ENCODE measurements around the gene CAP2.

Gene CAP2

DNA sequence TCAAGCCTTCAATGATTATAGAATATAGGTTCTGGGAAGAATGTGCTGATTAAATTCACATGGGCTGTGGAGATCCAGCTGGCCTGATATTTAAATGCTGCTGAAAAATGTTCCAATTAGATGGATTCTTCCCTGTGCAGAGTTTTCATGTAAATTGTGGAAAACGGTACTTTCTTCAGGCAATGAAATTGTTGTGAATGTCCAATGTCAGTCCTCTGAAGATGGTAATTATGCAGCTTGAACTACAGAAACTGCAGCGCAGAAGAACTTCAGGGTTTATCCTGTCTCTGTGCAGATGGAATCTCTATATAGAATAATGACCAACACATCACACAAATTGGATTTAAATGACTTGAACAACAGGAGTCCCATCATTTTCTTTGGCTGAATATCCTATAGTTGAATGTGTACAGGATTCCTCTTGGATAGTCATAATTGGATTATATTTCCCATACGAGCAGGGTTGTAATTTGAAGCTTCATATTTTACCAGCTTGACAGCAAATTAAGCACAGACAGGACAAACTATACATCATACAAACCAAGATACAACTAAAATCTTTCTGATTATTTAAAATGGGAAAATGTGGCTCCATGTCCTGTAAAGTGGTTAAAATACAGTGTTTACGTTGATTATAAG, 82.3 kb downstream of the CAP2 start:
- TF ChIP-seq, protein P1, sequence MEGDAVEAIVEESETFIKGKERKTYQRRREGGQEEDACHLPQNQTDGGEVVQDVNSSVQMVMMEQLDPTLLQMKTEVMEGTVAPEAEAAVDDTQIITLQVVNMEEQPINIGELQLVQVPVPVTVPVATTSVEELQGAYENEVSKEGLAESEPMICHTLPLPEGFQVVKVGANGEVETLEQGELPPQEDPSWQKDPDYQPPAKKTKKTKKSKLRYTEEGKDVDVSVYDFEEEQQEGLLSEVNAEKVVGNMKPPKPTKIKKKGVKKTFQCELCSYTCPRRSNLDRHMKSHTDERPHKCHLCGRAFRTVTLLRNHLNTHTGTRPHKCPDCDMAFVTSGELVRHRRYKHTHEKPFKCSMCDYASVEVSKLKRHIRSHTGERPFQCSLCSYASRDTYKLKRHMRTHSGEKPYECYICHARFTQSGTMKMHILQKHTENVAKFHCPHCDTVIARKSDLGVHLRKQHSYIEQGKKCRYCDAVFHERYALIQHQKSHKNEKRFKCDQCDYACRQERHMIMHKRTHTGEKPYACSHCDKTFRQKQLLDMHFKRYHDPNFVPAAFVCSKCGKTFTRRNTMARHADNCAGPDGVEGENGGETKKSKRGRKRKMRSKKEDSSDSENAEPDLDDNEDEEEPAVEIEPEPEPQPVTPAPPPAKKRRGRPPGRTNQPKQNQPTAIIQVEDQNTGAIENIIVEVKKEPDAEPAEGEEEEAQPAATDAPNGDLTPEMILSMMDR (IDR thresholded peaks at IDR 0.05; ENCODE audit: control extremely low read depth, extremely low read depth, low read depth, missing control alignments): no peak
- ChIA-PET CTCF (interaction anchor here (1.1 kb wide), 1 partner anchor 9 kb away, joined by 6 read pairs; no protein-coding TSS in a partner anchor), POLR2A (no interaction called here)
- DNase-seq (ENCODE audit: extremely low spot score): no peak

DNA sequence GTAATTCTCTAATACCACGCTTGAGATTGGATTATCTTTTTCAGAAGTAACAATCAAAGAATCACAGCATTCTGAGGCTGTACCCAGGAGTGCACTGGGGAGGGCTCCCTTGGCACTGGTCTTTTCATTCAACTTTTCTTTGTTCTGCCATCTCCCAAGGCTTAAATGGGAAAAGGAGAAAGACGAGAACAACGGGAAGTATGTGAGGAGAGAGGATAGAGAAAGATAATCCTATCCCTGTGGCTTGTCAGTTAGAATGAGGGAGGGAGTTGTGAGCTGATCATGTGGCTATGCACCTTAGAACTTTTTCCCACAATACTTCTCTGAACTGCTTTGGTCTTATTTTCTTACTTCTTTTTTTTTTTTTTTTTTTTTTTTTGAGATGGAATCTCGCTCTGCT, 83.1 kb downstream of the CAP2 start:
- ChIA-PET CTCF (interaction anchor here (1.1 kb wide), 1 partner anchor 10 kb away, joined by 6 read pairs; no protein-coding TSS in a partner anchor), POLR2A (no interaction called here)
- DNase-seq (ENCODE audit: extremely low spot score): no peak
- TF ChIP-seq, protein P1 (IDR thresholded peaks at IDR 0.05; ENCODE audit: control extremely low read depth, extremely low read depth, low read depth, missing control alignments): no peak

DNA sequence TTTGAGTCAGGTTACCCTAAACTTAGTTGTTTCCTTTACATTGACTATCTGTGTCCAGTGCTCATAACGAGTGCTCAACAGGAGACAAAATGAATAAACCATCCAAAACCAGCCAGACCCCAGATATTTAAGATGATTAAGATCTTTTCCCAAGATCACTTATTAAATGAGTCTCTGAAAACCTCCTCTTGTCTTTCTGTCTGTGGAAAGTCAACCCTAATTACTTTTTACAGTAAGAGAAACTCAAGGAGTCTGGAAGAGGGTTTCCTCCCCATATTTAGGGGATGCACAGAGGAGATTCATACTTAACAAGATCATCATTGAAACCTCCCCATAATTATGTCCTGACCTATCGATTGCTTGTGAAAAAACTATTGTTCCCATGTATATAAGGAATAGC, 84.0 kb downstream of the CAP2 start:
- TF ChIP-seq, protein P1 (IDR thresholded peaks at IDR 0.05; ENCODE audit: control extremely low read depth, extremely low read depth, low read depth, missing control alignments): no peak
- POLR2A ChIA-PET: no interaction called here
- CTCF ChIA-PET: no interaction called here
- DNase-seq (ENCODE audit: extremely low spot score): no peak

DNA sequence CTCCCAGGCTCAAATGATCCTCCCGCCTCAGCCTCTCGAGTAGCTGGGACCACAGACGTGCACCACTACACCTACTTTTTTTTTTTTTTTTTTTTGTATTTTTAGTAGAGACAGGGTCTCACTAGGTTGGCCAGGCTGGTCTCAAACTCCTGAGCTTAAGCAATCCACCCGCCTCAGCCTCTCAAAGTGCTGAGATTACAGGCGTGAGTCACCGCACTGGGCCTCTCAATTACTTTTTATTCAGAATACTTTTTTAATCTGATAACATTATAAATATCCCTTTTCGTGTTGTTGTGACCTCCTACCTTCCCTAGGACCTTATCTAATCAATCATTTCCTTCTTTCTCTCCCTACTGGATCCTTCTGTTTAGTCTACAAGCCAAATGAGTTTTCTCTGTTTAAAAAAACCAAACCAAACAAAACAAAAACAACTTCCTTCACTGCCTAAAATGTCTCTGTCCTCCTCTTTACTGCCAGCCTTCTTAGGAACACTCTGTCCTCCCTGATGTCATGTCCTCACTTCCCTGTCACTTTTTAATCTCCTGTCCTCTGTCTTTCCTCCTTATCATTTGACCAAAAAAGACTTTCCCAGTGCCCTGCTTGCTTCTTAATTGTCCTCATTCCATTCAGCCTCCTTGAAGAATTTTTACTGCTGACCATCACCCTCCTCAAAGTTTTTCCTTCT, 85.0 kb downstream of the CAP2 start:
- POLR2A ChIA-PET: no interaction called here
- CTCF ChIA-PET: no interaction called here
- TF ChIP-seq, protein P1 (IDR thresholded peaks at IDR 0.05; ENCODE audit: control extremely low read depth, extremely low read depth, low read depth, missing control alignments): no peak
- DNase-seq (ENCODE audit: extremely low spot score): no peak

DNA sequence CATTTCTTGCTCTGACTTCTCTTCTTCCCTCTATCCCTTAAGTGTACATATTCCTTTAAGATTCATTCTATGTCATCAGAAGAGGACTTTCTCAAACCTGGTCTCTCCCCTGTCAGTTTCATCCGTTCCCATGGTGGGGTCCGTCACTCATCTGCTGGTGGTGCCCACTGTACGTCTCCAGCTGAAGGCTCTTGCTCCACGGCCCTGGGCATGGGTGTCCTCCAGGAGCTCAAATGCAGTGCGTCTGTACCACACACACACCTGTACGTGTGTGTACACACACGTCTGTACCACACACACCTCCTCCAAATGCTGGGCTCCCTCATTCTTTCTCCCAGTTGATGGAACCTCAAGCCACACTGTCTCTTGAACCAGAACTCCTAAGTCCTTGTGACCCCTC, 85.6 kb downstream of the CAP2 start:
- TF ChIP-seq, protein P1 (IDR thresholded peaks at IDR 0.05; ENCODE audit: control extremely low read depth, extremely low read depth, low read depth, missing control alignments): no peak
- DNase-seq (ENCODE audit: extremely low spot score): no peak
- POLR2A ChIA-PET: no interaction called here
- CTCF ChIA-PET: no interaction called here

DNA sequence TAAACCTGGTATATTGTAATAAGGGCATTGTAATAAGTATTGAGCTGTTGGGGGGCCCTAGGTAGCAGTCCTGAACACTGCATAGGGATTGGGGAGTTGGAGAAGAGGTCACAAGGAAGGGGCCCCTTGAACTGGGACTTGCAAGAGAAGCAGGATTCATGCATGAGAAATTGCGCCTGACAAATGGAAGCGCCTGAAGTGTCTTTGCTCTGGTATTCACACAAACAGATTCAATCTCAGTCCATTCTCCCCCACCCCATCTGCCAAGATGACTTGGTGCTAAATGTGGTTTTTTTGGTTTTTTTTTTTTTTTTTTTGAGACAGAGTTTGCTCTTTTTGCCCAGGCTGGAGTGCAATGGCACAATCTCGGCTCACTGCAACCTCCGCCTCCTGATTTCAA, 87.1 kb downstream of the CAP2 start:
- POLR2A ChIA-PET: no interaction called here
- no peak for DNase-seq (ENCODE audit: extremely low spot score)
- CTCF ChIA-PET: no interaction called here
- TF ChIP-seq, protein P1 (IDR thresholded peaks at IDR 0.05; ENCODE audit: control extremely low read depth, extremely low read depth, low read depth, missing control alignments): no peak

All from GM10248 (cell line).